GM21717 (cell line): ENCODE measurements around the gene UBXN4.
"Not testable (repeated sequence)": the region's sequence is repeated elsewhere in the genome, so short reads cannot be mapped to it uniquely, and the experiment has no call there.

Source experiments
- ATAC-seq: cut with Tn5 transposase; IDR thresholded peaks from one replicate; pipeline ENCODE4 v1.9.1; 2021; ENCODE audit warnings: mild to moderate bottlenecking, moderate library complexity; ENCODE audit not compliant: unreplicated experiment

The UBXN4 gene

GRCh38 chr2:135800513-135801460 lies 59.1 kb downstream of the UBXN4 start:
- no peak for ATAC-seq

GRCh38 chr2:135802350-135802749 lies 60.7 kb downstream of the UBXN4 start:
- no peak for ATAC-seq

GRCh38 chr2:135803278-135803677 lies 61.6 kb downstream of the UBXN4 start:
- no peak for ATAC-seq

GRCh38 chr2:135807874-135808273 lies 66.2 kb downstream of the UBXN4 start:
- ATAC-seq = not testable (repeated sequence)

- ATAC-seq = no peak
These were observed 71.4 kb downstream of the UBXN4 start for GRCh38 chr2:135812907-135813511.

GRCh38 chr2:135815269-135815668 lies 73.6 kb downstream of the UBXN4 start:
- no peak for ATAC-seq

GRCh38 chr2:135817466-135817865 lies 75.8 kb downstream of the UBXN4 start:
- no peak for ATAC-seq

- ATAC-seq = no peak
These were observed 76.3 kb downstream of the UBXN4 start for GRCh38 chr2:135817951-135818350.

- no peak for ATAC-seq
These were observed 77.4 kb downstream of the UBXN4 start for GRCh38 chr2:135818937-135819610.

GRCh38 chr2:135820003-135820618 lies 78.5 kb downstream of the UBXN4 start:
- peak; percentile 87 for ATAC-seq

GRCh38 chr2:135821190-135821589 lies 79.5 kb downstream of the UBXN4 start:
- ATAC-seq = no peak

GRCh38 chr2:135822855-135823254 lies 81.2 kb downstream of the UBXN4 start:
- no peak for ATAC-seq

- no peak for ATAC-seq
These were observed 83.5 kb downstream of the UBXN4 start for GRCh38 chr2:135825131-135825530.

- no peak for ATAC-seq
These were observed 84.0 kb downstream of the UBXN4 start for GRCh38 chr2:135825550-135826176.

GRCh38 chr2:135826544-135826943 lies 84.9 kb downstream of the UBXN4 start:
- no peak for ATAC-seq

- ATAC-seq = no peak
These were observed 87.9 kb downstream of the UBXN4 start for GRCh38 chr2:135829378-135830135.

- ATAC-seq = no peak
These were observed 89.6 kb downstream of the UBXN4 start for GRCh38 chr2:135831180-135831812.

- no peak for ATAC-seq
These were observed 91.2 kb downstream of the UBXN4 start for GRCh38 chr2:135832891-135833290.
